ENCODE measurements around the gene ADARB1. TPM values are rescaled to one million over a fixed set of nuclear protein-coding genes. Genes with fewer than 3 reads are reported as not detected.

The ADARB1 gene
- total RNA-seq, 1 experiment from 2014 or later, result 14.6 TPM

DNA sequence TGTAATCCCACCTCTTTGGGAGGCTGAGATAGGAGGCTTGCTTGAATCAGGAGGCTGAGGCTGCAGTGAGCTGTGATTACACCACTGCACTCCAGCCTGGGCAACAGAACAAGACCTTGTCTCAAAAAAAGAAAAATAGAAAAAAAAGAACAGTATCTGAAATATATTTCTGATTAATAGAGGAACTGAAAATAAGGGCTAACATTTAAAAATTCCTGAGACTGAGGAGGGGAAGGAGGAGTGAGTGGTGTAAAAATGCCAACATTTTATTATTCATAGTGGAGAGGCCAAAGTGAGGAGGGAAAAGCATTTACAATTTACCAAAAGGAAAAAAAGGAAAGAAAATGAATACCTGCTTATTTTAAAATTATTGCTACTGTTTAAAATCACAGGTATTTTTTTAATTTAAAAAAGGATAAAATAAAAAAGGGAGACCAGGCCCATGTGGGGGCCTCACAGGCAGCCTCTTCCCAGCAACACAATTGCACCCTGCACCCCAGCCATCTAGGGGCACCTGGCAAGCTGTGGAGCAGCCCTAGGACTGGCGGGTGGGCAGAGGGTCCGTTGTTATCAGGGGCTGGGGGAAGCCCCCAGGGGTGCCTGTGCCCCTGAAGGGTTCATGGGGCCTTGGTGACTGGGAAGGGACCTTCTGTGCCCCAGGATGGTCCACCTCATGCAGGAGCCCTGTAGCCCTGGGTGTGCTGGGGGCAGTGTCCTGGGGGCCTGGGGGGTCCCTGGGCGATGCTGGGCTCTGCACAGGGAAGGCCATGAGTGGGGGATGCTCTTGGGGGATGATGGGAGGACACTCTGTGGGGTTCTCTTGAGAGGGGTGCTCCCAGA lies 34.8 kb upstream of the ADARB1 start:
- ChIA-PET CTCF (interaction anchor here (1.0 kb wide), 1 partner anchor 26 kb away, joined by 3 read pairs; no protein-coding TSS in a partner anchor), POLR2A (no interaction called here)
- ATAC-seq, result no peak
- Mint-ChIP-seq H3K27me3 (ENCODE audit: low read depth) (peaks cover 8% of the 10 kb centered on the region), H3K4me1 (no peaks in the 10 kb centered on the region), H3K9me3 (peaks cover 20% of the 10 kb centered on the region), H3K27ac (no peak overlapping the region), H3K36me3 (peaks cover 9% of the 10 kb centered on the region), H3K4me3 (no peak overlapping the region)
- DNase-seq (ENCODE audit: low spot score), result no peak
- TF ChIP-seq KAT7 (CRISPR knock-in tag; IDR thresholded peaks at IDR 0.05; ENCODE audit: borderline replicate concordance), result no peak

DNA sequence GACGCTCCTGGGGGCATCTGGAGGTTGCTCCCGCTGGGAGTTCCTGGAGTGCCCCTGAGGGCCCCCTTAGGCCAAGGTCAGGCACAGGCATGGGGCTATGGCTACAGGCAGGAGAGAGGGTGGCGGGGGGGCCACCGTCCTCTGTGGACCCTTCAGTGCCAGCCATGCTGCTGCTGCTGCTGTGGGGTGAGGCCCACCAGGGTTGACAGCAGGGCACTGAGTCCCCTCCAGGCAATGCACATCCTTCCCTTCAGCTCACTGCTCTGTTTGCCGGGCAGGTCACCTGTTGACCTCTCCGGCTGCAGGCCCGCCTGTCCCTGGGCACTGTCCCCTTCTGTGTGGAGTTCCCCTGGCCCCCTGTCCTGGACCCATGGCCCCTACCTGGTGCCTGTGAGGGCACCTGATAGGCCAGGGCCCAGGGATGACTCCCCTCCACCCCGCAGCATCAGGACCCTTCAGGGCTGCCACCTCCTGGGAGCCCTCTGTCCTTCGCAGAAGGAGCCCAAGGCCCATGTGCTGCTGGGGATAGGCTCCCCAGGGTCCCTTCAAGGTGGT lies 34.1 kb upstream of the ADARB1 start:
- ChIA-PET CTCF (interaction anchor here (1.0 kb wide), 1 partner anchor 27 kb away, joined by 3 read pairs; no protein-coding TSS in a partner anchor), POLR2A (no interaction called here)
- no peak overlapping the region for H3K27ac Mint-ChIP-seq
- peaks cover 27% of the 10 kb centered on the region for H3K9me3 Mint-ChIP-seq
- no peak overlapping the region for H3K4me3 Mint-ChIP-seq
- H3K36me3 Mint-ChIP-seq, result peaks cover 9% of the 10 kb centered on the region
- ATAC-seq, result no peak
- H3K4me1 Mint-ChIP-seq, result no peaks in the 10 kb centered on the region
- TF ChIP-seq PRDM15 (CRISPR knock-in tag; IDR thresholded peaks at IDR 0.05) (no peak), ZNF416 (CRISPR knock-in tag; IDR thresholded peaks at IDR 0.05) (no peak), RELA (CRISPR knock-in tag; IDR thresholded peaks at IDR 0.05; ENCODE audit: borderline replicate concordance) (no peak), ELF4 (CRISPR knock-in tag; IDR thresholded peaks at IDR 0.05; ENCODE audit: low read depth) (no peak), FOXP4 (CRISPR knock-in tag; IDR thresholded peaks at IDR 0.05) (no peak), MAX (CRISPR knock-in tag; IDR thresholded peaks at IDR 0.05) (no peak)
- TF ChIP-seq, protein P1, sequence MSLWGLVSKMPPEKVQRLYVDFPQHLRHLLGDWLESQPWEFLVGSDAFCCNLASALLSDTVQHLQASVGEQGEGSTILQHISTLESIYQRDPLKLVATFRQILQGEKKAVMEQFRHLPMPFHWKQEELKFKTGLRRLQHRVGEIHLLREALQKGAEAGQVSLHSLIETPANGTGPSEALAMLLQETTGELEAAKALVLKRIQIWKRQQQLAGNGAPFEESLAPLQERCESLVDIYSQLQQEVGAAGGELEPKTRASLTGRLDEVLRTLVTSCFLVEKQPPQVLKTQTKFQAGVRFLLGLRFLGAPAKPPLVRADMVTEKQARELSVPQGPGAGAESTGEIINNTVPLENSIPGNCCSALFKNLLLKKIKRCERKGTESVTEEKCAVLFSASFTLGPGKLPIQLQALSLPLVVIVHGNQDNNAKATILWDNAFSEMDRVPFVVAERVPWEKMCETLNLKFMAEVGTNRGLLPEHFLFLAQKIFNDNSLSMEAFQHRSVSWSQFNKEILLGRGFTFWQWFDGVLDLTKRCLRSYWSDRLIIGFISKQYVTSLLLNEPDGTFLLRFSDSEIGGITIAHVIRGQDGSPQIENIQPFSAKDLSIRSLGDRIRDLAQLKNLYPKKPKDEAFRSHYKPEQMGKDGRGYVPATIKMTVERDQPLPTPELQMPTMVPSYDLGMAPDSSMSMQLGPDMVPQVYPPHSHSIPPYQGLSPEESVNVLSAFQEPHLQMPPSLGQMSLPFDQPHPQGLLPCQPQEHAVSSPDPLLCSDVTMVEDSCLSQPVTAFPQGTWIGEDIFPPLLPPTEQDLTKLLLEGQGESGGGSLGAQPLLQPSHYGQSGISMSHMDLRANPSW (CRISPR knock-in tag; conservative IDR thresholded peaks at IDR 0.05; ENCODE audit: low read depth), result no peak
- H3K27me3 Mint-ChIP-seq (ENCODE audit: low read depth), result peaks cover 8% of the 10 kb centered on the region
- DNase-seq (ENCODE audit: low spot score), result no peak

GRCh38 chr21:45040739-45041138 lies 33.6 kb upstream of the ADARB1 start:
- CTCF ChIA-PET, result interaction anchor here (1.0 kb wide), 1 partner anchor 28 kb away, joined by 3 read pairs; no protein-coding TSS in a partner anchor
- POLR2A ChIA-PET, result no interaction called here
- no peak for ATAC-seq
- Mint-ChIP-seq H3K9me3 (peaks cover 29% of the 10 kb centered on the region), H3K27ac (no peak overlapping the region), H3K4me1 (no peaks in the 10 kb centered on the region), H3K36me3 (peaks cover 9% of the 10 kb centered on the region), H3K4me3 (no peak overlapping the region), H3K27me3 (ENCODE audit: low read depth) (peaks cover 8% of the 10 kb centered on the region)
- no peak for DNase-seq (ENCODE audit: low spot score)
- no peak for TF ChIP-seq ZMAT4 (CRISPR knock-in tag; IDR thresholded peaks at IDR 0.05)
- TF ChIP-seq MAX (CRISPR knock-in tag; IDR thresholded peaks at IDR 0.05), result no peak
- no peak for TF ChIP-seq RELA (CRISPR knock-in tag; IDR thresholded peaks at IDR 0.05; ENCODE audit: borderline replicate concordance)
- TF ChIP-seq ZNF121 (CRISPR knock-in tag; IDR thresholded peaks at IDR 0.05), result no peak
- no peak for TF ChIP-seq ZNF263 (CRISPR knock-in tag; IDR thresholded peaks at IDR 0.05; ENCODE audit: low read depth)
- TF ChIP-seq, protein P2, sequence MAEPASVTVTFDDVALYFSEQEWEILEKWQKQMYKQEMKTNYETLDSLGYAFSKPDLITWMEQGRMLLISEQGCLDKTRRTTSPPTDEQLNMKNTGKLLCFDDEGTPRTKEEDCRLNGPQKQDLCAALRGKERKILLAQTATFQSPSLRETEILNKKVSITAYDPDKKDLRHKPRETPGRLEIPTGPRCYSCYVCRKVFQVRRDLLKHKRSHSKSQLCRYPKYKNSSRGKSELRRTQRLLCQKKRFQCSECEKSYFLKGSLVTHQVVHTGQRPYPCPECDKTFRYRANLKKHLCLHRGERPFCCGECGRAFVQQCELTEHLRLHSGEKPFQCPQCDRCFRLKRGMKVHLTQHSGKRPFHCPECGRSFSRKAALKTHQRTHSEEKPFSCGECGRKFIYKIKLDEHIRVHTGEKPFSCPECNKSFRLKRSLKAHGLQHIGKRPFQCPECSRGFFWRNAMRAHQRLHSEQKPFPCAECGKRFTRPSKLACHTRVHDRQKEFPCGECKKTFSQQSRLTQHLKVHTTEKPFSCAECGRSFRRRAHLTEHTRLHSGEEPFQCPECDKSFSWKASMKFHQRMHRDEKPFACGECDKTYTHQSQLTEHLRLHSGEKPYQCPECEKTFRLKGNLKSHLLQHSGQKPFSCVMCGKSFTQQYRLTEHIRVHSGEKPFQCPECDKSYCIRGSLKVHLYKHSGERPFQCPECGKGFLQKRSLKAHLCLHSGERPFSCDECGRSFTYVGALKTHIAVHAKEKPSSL (CRISPR knock-in tag; conservative IDR thresholded peaks at IDR 0.05), result no peak
- no peak for TF ChIP-seq MXD4 (CRISPR knock-in tag; IDR thresholded peaks at IDR 0.05; ENCODE audit: borderline replicate concordance)
- no peak for TF ChIP-seq IRF2 (CRISPR knock-in tag; IDR thresholded peaks at IDR 0.05; ENCODE audit: borderline replicate concordance, low read depth)
- TF ChIP-seq, protein P3, sequence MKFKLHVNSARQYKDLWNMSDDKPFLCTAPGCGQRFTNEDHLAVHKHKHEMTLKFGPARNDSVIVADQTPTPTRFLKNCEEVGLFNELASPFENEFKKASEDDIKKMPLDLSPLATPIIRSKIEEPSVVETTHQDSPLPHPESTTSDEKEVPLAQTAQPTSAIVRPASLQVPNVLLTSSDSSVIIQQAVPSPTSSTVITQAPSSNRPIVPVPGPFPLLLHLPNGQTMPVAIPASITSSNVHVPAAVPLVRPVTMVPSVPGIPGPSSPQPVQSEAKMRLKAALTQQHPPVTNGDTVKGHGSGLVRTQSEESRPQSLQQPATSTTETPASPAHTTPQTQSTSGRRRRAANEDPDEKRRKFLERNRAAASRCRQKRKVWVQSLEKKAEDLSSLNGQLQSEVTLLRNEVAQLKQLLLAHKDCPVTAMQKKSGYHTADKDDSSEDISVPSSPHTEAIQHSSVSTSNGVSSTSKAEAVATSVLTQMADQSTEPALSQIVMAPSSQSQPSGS (CRISPR knock-in tag; IDR thresholded peaks at IDR 0.05; ENCODE audit: borderline replicate concordance, low read depth), result no peak

All from WTC11 (cell line).